HG02970 (cell line): ENCODE results near the gene LIPJ.

ENCODE experiments used
- ATAC-seq: cut with Tn5 transposase; IDR thresholded peaks from one replicate; pipeline ENCODE4 v1.9.1; 2021; ENCODE audit warnings: mild to moderate bottlenecking, moderate library complexity, moderate number of reproducible peaks; ENCODE audit not compliant: unreplicated experiment, low FRiP score

The LIPJ gene

DNA sequence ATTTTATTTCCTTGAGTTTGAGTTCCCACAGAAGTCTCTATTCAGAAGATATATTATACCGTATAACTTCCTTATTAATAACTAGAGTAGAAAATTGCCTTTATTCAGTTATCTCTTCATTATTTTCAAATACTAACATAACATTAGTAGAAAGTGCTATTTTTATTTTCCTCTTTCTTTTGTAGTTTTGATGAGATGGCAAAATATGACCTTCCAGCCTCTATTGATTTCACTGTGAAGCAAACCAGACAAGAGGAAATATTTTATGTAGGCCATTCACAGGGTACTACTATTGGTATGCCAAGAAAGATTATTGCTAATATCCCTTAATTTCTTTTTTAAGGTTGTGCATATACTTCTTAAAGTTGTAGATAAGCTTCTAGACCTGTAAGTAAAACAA lies 7.9 kb downstream of the LIPJ start:
- no peak for ATAC-seq

DNA sequence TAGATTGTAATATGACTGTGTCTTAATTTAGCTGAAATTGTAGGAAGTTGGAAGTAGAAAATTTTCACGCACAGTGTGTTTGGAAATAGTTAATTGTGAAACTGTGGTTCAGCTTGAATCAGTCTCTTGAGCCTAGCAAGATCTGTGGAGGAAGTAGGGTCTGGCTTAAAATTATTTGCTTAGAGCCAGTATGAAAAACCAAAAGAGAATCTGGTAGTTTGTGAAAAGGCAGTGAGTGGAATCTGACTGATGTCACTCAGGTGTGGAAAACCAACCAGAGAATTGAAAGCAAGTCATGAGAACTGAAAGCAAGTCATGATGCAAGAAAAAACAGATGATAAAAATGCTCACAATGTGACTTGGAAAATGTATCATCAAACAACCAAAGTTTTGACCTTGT lies 11.5 kb downstream of the LIPJ start:
- ATAC-seq = peak; percentile 76

DNA sequence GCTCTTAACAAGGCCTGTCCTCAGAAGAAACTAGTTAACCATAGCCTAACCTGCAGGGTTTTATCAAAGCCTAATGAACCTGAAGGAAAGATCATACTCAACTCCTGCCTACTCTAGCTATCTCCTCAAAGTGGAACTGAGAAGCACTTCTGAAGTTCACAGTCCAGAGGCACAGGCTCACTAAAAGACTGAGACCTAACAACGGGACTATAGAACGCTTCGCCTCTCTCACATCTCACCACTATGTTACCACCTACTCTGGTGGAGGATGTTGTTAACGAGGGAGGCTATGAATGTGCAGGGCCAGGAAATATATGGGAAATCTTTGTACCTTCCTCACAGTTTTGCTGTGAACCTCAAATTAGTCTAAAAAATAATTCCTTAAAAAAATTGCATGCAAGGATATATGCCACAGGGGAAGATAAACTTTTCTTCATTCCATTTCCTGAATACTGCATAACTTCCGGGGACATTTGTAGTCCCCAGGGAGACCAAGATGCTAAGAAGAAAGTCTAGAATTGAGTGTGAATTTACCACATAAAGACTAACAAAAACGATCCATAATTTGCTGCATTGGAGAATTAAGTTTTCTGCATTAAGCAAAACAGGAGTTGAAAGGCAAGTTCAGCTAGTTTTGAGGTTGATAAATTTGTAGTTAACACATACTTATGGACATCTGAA lies 21.6 kb downstream of the LIPJ start:
- no peak for ATAC-seq

DNA sequence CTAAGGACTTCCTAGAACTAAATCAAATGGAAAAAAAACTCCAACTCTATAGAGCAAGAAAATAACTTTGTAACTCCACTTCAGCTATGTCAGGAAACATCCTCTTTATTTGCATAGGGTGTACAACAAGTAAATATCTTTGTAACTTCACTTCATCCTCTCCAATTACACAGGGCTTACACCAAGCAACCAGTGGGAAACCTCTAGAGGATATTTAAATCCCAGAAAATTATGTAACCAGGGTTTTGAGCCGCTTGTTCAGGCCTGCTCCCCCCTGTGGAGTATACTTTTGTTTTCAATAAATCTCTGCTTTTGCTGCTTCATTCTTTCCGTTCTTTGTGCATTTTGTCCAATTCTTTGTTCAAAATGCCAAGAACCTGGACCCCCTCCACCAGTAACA lies 22.2 kb downstream of the LIPJ start:
- ATAC-seq = no peak

DNA sequence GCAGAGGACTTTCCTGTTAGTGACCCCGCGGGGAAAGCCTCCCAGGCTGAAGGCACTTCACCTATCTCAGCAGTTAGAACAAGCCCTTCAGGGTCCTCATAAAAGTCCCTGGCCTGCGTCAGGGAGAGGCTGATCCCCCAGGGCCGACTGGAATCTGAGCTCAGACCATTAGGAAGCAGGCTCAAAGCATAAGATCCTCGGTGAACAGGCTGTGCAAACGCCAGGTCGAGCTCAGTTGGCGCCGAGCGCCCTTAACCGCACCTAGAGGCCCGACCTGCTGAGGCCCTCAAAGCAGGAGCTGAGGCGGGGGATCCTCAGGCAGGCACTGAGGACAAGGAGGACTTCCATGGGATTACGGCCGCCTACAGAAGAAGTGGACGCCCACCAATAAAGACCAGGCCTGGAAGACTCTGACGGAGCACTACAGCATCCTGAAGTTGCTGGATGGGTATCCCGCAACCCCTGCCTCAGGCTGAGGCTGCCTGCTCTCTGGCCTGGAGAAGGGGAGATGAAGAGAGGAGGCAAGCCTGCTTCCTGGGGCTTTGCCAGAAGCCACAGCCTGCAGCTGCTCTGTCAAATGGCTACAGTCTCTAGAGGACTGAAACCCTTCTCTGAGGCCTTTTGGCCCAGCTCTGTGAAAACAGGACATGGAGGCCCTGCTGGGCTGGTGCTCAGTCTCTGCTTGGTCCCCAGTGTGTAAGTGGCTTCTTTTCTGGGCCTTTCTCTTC lies 29.9 kb downstream of the LIPJ start:
- ATAC-seq = no peak

DNA sequence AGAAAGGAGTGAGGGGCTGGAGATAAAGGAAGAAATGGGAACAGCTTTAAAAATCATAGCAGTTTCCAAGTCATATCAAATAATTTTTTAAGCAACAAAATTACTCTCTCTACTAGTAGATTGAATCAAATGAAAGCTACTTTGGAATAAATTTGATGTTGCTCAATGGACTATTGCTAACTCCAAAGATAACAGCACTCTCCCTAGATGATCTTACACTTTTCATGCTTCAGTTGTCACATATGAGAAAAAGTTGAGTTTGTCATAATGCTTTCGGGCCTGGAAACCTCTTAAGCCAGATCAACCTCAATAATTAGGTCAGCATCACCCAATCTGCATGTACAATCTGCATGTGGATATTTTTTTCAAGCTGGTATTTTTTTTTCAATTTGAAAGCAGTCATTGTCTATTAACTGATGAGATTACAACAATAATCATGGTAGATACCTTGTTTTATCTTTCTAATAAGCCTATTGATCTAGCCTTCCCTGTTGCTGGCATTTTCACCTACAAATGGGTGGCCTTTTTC lies 31.3 kb downstream of the LIPJ start:
- no peak for ATAC-seq

GRCh38 chr10:88618496-88618895 lies 31.9 kb downstream of the LIPJ start:
- no peak for ATAC-seq

DNA sequence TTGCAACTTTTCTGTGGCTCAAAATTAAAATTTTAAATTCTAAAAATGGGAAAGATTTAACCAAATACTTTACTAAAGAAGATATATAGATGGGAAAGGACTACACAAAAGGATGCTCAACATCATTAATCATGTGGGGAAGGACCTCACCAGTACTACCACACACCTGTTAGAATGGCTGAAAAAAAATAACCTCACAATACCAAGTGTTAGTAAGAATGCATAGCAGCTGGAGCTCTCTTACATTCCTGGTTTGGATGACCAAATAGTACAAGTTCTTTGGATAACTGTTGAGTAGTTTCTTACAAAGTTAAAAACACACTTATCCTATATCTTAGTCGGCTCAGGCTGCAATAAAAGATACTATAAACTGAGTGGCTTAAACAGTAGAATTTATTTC lies 33.9 kb downstream of the LIPJ start:
- no peak for ATAC-seq

DNA sequence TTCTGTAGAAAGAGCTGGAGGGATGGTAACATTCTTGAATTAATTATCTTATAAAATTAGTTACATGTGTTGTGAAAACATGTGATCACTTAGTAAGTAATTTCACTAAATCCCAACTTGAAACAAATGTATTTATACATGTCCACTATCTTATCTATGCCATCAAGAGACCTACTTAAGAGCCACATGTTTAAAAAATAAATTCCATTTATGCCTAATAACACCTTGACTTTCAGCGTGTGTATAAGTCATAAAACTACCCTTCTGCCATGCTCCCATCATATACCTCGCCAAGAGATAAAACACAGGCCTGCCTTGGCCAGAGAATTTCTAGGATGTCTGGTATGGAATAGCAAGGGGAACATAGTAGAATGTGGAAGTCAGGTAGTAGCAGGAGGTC lies 37.3 kb downstream of the LIPJ start:
- ATAC-seq = no peak

DNA sequence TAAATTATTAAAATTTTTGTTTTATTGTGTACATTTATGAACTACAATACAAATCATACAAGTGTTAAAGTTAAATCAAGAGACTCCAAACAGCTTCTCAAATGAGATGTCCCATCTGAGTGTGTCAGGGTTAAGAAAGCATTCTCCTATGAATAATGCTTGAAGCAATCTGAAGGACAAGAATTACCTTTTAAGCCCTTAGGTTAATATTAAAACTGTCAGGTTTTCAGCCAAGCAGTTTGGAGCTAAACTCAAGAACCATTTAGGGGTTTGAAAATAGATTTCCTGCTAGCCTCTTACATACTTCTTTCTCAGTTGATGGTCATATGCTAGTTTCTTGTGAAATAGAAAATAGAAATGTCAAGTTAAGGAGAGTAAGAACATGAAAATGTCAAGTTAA lies 38.3 kb downstream of the LIPJ start:
- ATAC-seq = no peak

DNA sequence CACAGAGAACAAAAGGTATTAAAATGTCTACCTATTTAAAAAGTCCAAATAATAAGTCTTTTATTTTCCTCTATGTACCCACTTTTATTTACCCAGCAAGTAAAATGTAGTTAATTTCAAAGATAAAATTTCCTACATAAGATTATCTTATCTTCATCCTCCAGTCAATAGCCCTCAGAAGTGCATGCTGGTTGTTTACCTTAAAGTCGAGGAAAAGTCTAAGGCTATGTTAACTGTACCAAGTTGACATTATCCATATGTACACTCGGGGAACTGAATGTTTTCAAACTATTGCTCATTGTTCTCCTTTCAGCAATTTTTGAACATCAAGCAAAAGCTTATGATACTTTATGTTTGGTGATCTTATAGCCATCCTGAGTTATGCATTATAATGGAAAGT lies 53.6 kb downstream of the LIPJ start:
- no peak for ATAC-seq

DNA sequence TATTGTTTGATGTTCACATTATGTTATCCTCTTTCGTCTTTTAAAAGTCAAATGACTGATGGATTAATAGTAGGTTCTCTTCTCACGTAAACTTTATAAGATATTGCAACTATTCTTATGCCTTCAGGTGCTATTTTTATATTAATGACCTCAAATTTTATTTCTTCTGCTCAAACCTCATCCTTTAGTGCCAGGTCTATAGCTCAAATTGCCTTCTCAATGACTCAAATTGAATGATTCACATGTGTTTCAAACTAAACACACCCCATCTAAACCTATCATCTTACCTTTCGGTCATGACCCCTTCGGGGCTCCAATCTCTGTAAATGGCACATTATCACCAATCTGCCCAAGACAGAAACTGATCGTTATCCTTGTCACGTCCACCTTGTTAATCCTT lies 55.6 kb downstream of the LIPJ start:
- no peak for ATAC-seq

- ATAC-seq = no peak
Measured at GRCh38 chr10:88642963-88643362, 56.4 kb downstream of the LIPJ start.

DNA sequence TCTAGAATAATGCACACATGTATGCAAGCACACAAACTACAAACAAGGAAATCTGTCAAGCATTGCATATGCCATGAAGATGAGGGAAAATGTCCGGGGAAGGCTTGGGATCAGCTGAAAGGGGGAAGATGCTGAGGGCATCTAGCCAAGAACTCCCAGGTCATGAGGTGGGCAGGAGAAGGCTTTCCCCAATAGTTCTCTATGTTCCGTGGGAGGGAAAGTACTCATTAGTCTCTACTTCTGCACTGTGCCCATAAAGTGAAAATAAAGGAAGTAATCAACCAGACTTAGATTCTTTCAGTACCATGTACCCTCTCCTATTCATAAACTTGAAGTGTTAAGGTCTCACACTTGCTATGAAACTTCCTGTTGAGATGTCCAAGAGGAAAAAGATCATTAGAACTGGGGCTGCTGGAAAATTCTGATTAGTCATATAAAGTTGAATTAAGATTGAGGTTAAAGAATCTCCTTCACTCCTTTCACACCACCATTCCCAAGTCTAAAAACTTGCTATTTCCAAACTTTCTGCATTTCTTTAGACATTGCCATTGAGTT lies 60.6 kb downstream of the LIPJ start:
- ATAC-seq = no peak

GRCh38 chr10:88651101-88651551 lies 64.6 kb downstream of the LIPJ start:
- no peak for ATAC-seq

DNA sequence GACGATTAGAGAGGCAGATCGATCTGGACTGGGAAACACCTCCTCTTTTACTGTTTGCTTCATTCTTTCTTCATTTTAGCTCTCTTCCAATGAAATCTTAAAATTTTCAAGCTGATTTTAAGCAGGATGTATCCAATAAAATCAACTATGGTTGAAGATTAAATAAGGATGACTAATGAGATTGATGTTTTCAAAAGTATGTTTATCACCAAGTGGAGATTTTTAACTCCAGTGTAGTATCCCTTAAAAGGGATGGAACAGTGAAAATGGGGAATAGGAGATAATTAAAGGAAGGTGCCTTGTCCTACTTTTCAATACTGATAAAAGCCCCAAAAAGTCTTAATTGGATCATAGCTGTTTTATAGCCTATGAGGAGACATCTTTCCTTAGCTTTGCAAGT lies 66.1 kb downstream of the LIPJ start:
- no peak for ATAC-seq
